ENCODE measurements around the gene ANKS1A.
"Not testable (repeated sequence)": the region's sequence is repeated elsewhere in the genome, so short reads cannot be mapped to it uniquely, and the experiment has no call there.

ANKS1A gene

GRCh38 chr6:35003886-35004530, 115.0 kb downstream of the ANKS1A start:
- FAIRE-seq = not testable (repeated sequence)

GRCh38 chr6:35007016-35007415, 118.0 kb downstream of the ANKS1A start:
- FAIRE-seq = no peak

- FAIRE-seq = no peak
Observed at GRCh38 chr6:35008858-35009257, 119.8 kb downstream of the ANKS1A start.

- no peak for FAIRE-seq
Observed at GRCh38 chr6:35011096-35012041, 122.3 kb downstream of the ANKS1A start.

GRCh38 chr6:35013701-35014100, 124.6 kb downstream of the ANKS1A start:
- no peak for FAIRE-seq

- no peak for FAIRE-seq
Observed at GRCh38 chr6:35014341-35014740, 125.3 kb downstream of the ANKS1A start.

- no peak for FAIRE-seq
Observed at GRCh38 chr6:35014786-35015185, 125.7 kb downstream of the ANKS1A start.

- FAIRE-seq = no peak
Observed at GRCh38 chr6:35015476-35015875, 126.4 kb downstream of the ANKS1A start.

GRCh38 chr6:35015996-35016395, 126.9 kb downstream of the ANKS1A start:
- FAIRE-seq = no peak

- no peak for FAIRE-seq
Observed at GRCh38 chr6:35016502-35017321, 127.7 kb downstream of the ANKS1A start.

GRCh38 chr6:35017411-35018181, 128.5 kb downstream of the ANKS1A start:
- no peak for FAIRE-seq

GRCh38 chr6:35018182-35018519, 129.1 kb downstream of the ANKS1A start:
- no peak for FAIRE-seq

GRCh38 chr6:35018746-35019145, 129.7 kb downstream of the ANKS1A start:
- no peak for FAIRE-seq

- FAIRE-seq = no peak
Observed at GRCh38 chr6:35019171-35019570, 130.1 kb downstream of the ANKS1A start.

GRCh38 chr6:35019831-35020230, 130.8 kb downstream of the ANKS1A start:
- no peak for FAIRE-seq

- no peak for FAIRE-seq
Observed at GRCh38 chr6:35021004-35021403, 131.9 kb downstream of the ANKS1A start.

GRCh38 chr6:35023091-35024000, 134.3 kb downstream of the ANKS1A start:
- FAIRE-seq = no peak

GRCh38 chr6:35024551-35025054, 135.5 kb downstream of the ANKS1A start:
- FAIRE-seq = no peak

- FAIRE-seq = no peak
Observed at GRCh38 chr6:35025232-35026188, 136.5 kb downstream of the ANKS1A start.
